AG04450 (cell line): ENCODE data around the gene PAX8. TPM values are rescaled to one million over a fixed set of nuclear protein-coding genes. Genes with fewer than 3 reads are reported as not detected.

Source experiments
- CTCF ChIA-PET: fragments of 300-600, 350-600 bp; formaldehyde crosslinking; extraction: SDS; loops from one replicate; lab custom pipeline; 2022; ENCODE audit warnings: antibody characterized with exemption, inconsistent platforms; lab: Charles Lee
- POLR2A ChIA-PET: fragments of 350-600 bp; formaldehyde crosslinking; extraction: SDS; loops from one replicate; lab custom pipeline; 2021; ENCODE audit warnings: antibody characterized with exemption, inconsistent platforms; lab: Yijun Ruan, JAX
- DNase-seq: peaks from one replicate; pipeline ENCODE4 v3.0.0-alpha.2; 2011; ENCODE audit warnings: low read depth, low spot score
- H3K27ac ChIP-seq: one replicate; pipeline ENCODE4 v1.5.1; 2012; ENCODE audit warnings: low read depth, low read length, control low read depth
- H3K27me3 ChIP-seq: one replicate; pipeline ENCODE4 v1.6.0; 2012; ENCODE audit warnings: low read length; ENCODE audit not compliant: control insufficient read depth, insufficient read depth
- H3K4me3 ChIP-seq: 2 replicates; pipeline ENCODE4 v1.5.1; 2011; ENCODE audit warnings: mild to moderate bottlenecking, low read depth, low read length, control low read depth
- H3K9me3 ChIP-seq: 2 replicates; pipeline ENCODE4 v1.5.1; 2012; ENCODE audit warnings: low read length; ENCODE audit not compliant: control insufficient read depth, insufficient read depth
- polyA plus RNA-seq: library from polyadenylated mRNA; depleted of rRNA; stranded (reverse); fragments of >200 nt; gene quantifications from 2 replicates; pipeline ENCODE4 v1.2.3, GENCODE V29; 2011; rRNA removed
- TF ChIP-seq, protein P1 (sequence below): IDR thresholded peaks from 2 replicates; pipeline ENCODE4 v1.5.1; 2011; ENCODE audit warnings: low read depth, low read length, control low read depth, inconsistent platforms

Gene PAX8
- polyA plus RNA-seq, 1 experiment, result 1.2 TPM

DNA sequence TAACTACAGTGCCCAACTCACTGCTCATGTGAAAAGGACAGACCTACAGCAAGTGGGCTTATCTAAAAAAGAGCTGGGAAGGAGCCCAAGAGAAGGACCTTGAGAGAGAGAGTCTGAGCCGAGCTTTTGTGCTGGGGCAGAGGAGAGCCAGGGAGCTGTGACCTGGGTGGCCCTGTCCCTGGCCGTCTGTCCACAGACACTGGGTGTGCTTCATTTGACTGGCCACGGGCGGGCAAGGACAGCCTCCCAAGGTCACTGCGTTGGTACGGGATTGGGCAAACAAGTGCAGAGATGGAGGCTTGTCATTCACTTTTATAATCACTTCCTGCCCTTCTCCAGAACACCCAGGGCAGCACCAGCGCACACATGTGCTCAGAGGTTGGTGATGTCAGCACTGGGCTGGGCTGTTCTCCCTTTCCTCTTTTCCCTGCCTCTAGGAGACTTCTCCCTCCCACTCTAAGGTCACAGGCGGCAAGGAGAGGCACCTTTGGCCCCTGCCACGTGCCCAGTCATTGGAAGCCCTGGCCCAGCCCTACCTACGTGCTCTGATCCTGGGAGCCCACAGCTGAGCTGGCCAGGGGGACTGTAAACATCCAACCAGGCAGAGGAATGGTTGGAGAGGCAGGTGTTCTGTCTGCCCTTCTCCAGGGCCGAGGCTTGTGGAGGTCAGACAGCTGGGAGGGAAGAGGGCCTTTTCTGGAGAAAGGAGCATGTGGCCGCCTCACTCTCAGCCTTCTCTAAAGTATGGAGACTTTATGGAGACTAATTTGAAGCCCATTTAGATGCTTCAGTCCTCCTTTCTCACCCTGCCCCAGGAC, 111.4 kb downstream of the PAX8 start:
- Histone ChIP-seq H3K4me3 (no peak overlapping the region), H3K27ac (no peak overlapping the region), H3K9me3 (no peaks in the 10 kb centered on the region), H3K27me3 (peaks cover 13% of the 10 kb centered on the region)
- ChIA-PET POLR2A (interaction anchor here (0.6 kb wide), 1 partner anchor 8 kb away, joined by 3 read pairs; no protein-coding TSS in a partner anchor), CTCF (no interaction called here)
- TF ChIP-seq, protein P1, sequence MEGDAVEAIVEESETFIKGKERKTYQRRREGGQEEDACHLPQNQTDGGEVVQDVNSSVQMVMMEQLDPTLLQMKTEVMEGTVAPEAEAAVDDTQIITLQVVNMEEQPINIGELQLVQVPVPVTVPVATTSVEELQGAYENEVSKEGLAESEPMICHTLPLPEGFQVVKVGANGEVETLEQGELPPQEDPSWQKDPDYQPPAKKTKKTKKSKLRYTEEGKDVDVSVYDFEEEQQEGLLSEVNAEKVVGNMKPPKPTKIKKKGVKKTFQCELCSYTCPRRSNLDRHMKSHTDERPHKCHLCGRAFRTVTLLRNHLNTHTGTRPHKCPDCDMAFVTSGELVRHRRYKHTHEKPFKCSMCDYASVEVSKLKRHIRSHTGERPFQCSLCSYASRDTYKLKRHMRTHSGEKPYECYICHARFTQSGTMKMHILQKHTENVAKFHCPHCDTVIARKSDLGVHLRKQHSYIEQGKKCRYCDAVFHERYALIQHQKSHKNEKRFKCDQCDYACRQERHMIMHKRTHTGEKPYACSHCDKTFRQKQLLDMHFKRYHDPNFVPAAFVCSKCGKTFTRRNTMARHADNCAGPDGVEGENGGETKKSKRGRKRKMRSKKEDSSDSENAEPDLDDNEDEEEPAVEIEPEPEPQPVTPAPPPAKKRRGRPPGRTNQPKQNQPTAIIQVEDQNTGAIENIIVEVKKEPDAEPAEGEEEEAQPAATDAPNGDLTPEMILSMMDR, result no peak
- DNase-seq, result no peak

DNA sequence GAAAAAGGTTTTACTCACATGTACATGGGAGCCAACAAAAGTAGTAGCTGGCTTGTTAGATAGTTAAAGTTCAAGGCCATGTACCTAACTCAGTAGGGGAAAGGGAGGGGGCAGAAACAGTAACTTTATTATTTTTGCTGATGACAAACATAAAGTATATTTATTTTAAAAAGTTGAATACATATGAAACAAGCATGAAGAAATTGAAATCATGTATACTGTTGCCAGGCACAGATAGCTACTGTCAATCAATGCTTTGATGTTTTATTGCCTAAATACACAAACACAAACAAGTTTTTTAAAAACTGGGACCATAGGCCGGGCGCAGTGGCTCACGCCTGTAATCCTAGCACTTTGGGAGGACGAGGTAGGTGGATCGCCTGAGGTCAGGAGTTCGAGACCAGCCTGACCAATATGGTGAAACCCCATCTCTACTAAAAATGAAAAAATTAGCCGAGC, 112.5 kb downstream of the PAX8 start:
- CTCF ChIA-PET, result interaction anchor here (0.8 to 1.2 kb wide), 3 partner anchors 27 to 224 kb away, joined by 3 to 6 read pairs (median 4); no protein-coding TSS in a partner anchor
- DNase-seq, result no peak

More for the DNA sequence above, 112.5 kb downstream of the PAX8 start:
- TF ChIP-seq, protein P1, result no peak
- POLR2A ChIA-PET, result no interaction called here
- Histone ChIP-seq H3K27ac (no peak overlapping the region), H3K4me3 (no peak overlapping the region), H3K27me3 (peaks cover 13% of the 10 kb centered on the region), H3K9me3 (no peaks in the 10 kb centered on the region)

Other genes starting within 250 kb of the PAX8 start
- gene IL36B, start 226.1 kb downstream of the PAX8 start, polyA plus RNA-seq, result not detected in 2 replicates
- gene IL36RN, start 219.7 kb downstream of the PAX8 start, polyA plus RNA-seq, result not detected in 2 replicates
- gene IL1F10, start 211.0 kb downstream of the PAX8 start, polyA plus RNA-seq, result not detected in 2 replicates
- not detected in 2 replicates for gene IL1RN, start 151.3 kb downstream of the PAX8 start, polyA plus RNA-seq
- gene PSD4, start 105.0 kb downstream of the PAX8 start, polyA plus RNA-seq, result 0.32 and 0.37 TPM in 2 replicates
- 18.8 and 29.1 TPM in 2 replicates for gene ZNG1B, start 158.8 kb upstream of the PAX8 start, polyA plus RNA-seq
- gene FOXD4L1, start 219.7 kb upstream of the PAX8 start, polyA plus RNA-seq, result 0.02 TPM in 1 of 2 replicates, not detected in the other